AG04450 (cell line): ENCODE results near the gene PACSIN1. TPM values are rescaled to one million over a fixed set of nuclear protein-coding genes. Genes with fewer than 3 reads are reported as not detected.

Source experiments
- CTCF ChIA-PET: fragments of 300-600, 350-600 bp; formaldehyde crosslinking; extraction: SDS; loops from one replicate; lab custom pipeline; 2022; ENCODE audit warnings: antibody characterized with exemption, inconsistent platforms; lab: Charles Lee
- POLR2A ChIA-PET: fragments of 350-600 bp; formaldehyde crosslinking; extraction: SDS; loops from one replicate; lab custom pipeline; 2021; ENCODE audit warnings: antibody characterized with exemption, inconsistent platforms; lab: Yijun Ruan, JAX
- DNase-seq: peaks from one replicate; pipeline ENCODE4 v3.0.0-alpha.2; 2011; ENCODE audit warnings: low read depth, low spot score
- H3K27ac ChIP-seq: one replicate; pipeline ENCODE4 v1.5.1; 2012; ENCODE audit warnings: low read depth, low read length, control low read depth
- H3K27me3 ChIP-seq: one replicate; pipeline ENCODE4 v1.6.0; 2012; ENCODE audit warnings: low read length; ENCODE audit not compliant: control insufficient read depth, insufficient read depth
- H3K4me3 ChIP-seq: 2 replicates; pipeline ENCODE4 v1.5.1; 2011; ENCODE audit warnings: mild to moderate bottlenecking, low read depth, low read length, control low read depth
- H3K9me3 ChIP-seq: 2 replicates; pipeline ENCODE4 v1.5.1; 2012; ENCODE audit warnings: low read length; ENCODE audit not compliant: control insufficient read depth, insufficient read depth
- polyA plus RNA-seq: library from polyadenylated mRNA; depleted of rRNA; stranded (reverse); fragments of >200 nt; gene quantifications from 2 replicates; pipeline ENCODE4 v1.2.3, GENCODE V29; 2011; rRNA removed
- TF ChIP-seq, protein P1 (sequence below): IDR thresholded peaks from 2 replicates; pipeline ENCODE4 v1.5.1; 2011; ENCODE audit warnings: low read depth, low read length, control low read depth, inconsistent platforms

PACSIN1 gene
- polyA plus RNA-seq, 1 experiment: not detected

GRCh38 chr6:34583861-34584604 lies 118.2 kb downstream of the PACSIN1 start:
- ChIA-PET CTCF (interaction anchor here (1.0 kb wide), 1 partner anchor 335 kb away, joined by 3 read pairs; no protein-coding TSS in a partner anchor), POLR2A (no interaction called here)
- Histone ChIP-seq H3K27ac (no peak overlapping the region), H3K4me3 (no peak overlapping the region), H3K9me3 (no peaks in the 10 kb centered on the region), H3K27me3 (no peaks in the 10 kb centered on the region)
- TF ChIP-seq, protein P1, sequence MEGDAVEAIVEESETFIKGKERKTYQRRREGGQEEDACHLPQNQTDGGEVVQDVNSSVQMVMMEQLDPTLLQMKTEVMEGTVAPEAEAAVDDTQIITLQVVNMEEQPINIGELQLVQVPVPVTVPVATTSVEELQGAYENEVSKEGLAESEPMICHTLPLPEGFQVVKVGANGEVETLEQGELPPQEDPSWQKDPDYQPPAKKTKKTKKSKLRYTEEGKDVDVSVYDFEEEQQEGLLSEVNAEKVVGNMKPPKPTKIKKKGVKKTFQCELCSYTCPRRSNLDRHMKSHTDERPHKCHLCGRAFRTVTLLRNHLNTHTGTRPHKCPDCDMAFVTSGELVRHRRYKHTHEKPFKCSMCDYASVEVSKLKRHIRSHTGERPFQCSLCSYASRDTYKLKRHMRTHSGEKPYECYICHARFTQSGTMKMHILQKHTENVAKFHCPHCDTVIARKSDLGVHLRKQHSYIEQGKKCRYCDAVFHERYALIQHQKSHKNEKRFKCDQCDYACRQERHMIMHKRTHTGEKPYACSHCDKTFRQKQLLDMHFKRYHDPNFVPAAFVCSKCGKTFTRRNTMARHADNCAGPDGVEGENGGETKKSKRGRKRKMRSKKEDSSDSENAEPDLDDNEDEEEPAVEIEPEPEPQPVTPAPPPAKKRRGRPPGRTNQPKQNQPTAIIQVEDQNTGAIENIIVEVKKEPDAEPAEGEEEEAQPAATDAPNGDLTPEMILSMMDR: no peak
- no peak for DNase-seq

- POLR2A ChIA-PET: no interaction called here
These were observed 118.8 kb downstream of the PACSIN1 start for GRCh38 chr6:34584694-34585093.

More at GRCh38 chr6:34584694-34585093, 118.8 kb downstream of the PACSIN1 start:
- CTCF ChIA-PET: interaction anchor here (0.5 to 1.0 kb wide), 2 partner anchors 17 to 335 kb away, joined by 3 to 7 read pairs; no protein-coding TSS in a partner anchor
- TF ChIP-seq, protein P1: no peak
- Histone ChIP-seq H3K9me3 (no peaks in the 10 kb centered on the region), H3K27me3 (no peaks in the 10 kb centered on the region), H3K4me3 (no peak overlapping the region), H3K27ac (no peak overlapping the region)
- no peak for DNase-seq

Other genes with a start within 250 kb of the PACSIN1 start
- 142 and 197 TPM in 2 replicates for gene HMGA1, start 229.2 kb upstream of the PACSIN1 start, polyA plus RNA-seq
- 11.3 and 17.2 TPM in 2 replicates for gene SMIM29, start 217.1 kb upstream of the PACSIN1 start, polyA plus RNA-seq
- gene NUDT3, start 73.4 kb upstream of the PACSIN1 start, polyA plus RNA-seq: 23.7 and 26.7 TPM in 2 replicates
- gene RPS10, start 40.0 kb upstream of the PACSIN1 start, polyA plus RNA-seq: 2,426 and 3,003 TPM in 2 replicates
- gene SPDEF, start 90.3 kb downstream of the PACSIN1 start, polyA plus RNA-seq: 0.04 TPM in 1 of 2 replicates, not detected in the other
- gene ILRUN, start 230.7 kb downstream of the PACSIN1 start, polyA plus RNA-seq: 53.2 and 57.0 TPM in 2 replicates